Fibroblast of skin of abdomen (primary cell): ENCODE results near the gene LRRC7.

Experiments used
- DNase-seq: peaks from one replicate; pipeline ENCODE4 v3.0.0-alpha.2; 2013

LRRC7 gene

DNA sequence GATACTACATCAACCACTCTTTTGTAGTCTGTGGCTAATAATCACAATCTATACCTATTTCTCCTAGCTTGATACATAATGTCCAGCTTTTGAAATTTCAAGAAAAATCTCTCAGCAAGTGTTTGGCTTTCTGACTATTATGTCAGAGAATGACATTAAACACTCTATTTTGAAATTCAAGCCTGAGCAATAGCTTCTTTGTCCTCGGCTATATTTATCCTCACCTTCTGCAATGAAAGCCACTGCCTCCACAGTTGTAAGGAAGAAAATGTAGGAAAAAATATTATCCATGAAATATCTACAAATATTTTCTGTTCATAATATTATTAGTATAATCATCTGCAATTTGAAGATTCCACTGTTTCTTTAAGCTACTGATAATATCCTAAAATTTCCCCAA is 22.1 kb downstream of the LRRC7 start:
- no peak for DNase-seq

DNA sequence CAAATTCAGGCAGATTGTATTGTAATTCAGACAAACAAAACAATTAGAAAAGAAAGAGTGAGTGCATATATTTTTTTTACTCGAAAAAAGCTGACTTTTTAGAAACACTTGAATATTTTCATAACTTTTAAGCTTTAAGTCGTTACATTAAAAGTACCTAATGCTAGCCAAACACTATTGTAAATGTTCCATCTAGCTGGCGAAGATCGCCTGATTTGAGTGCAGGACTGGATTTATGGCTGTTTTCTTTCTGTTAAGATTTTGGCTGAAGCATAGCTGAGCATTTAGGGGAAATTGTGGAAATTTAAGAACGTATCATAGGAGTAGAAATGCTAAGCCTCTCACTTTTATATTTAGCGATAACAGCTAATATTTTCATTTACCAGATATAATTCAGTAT is 24.6 kb downstream of the LRRC7 start:
- DNase-seq, result no peak

DNA sequence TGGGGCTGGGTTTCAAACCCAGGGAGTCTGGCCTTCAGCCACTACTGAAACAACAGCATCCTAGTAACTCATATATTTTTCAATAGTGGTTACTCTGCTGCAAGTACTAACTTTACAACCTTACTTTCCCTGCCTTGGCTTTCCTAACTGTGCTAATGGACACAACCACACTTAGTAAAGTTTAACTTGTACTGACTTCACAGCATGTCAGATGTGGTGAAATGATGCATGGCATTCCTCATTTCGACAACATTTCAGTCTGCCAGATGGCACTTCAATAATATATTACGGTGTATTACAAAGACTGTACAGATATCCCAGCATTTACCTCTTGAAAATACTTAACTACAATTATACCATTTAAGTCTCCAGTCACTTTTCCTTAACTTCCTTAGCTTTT is 27.8 kb downstream of the LRRC7 start:
- DNase-seq, result no peak

DNA sequence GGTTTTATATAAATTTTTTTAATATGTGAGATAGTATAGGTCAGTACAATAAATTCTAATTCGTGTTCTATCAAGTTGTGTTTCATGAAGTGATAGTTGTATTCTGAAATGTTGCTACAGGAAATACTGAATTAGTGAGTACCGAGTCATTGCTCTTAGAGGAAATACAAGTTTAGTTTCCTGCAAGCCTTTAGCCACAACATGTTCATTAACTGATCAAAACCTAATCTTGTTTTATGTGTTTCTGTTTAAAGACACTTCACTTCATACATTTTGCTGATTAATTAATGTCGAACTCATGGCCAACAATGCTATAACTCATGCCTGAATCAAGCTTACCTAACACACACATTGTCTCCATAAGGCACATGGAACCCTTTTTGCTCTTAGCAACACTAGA is 43.6 kb downstream of the LRRC7 start:
- no peak for DNase-seq

DNA sequence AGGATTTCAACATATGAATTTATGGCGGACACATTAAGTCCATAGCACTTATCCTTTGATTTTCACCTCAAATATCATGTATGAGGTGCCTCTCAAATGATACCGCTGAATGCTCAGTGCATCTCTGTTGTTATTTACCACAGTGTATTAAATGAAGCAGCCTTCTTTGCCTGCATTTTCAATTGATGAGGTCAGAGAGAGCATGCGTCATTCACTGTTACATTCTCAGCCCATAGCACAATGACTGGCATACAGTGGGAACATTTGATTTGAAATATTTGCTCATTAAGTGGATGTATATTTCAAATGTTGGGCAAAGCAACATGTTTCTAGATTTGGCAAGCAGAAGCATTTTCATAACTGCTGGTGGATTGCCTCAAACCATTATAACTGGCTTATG is 45.7 kb downstream of the LRRC7 start:
- DNase-seq, result no peak

DNA sequence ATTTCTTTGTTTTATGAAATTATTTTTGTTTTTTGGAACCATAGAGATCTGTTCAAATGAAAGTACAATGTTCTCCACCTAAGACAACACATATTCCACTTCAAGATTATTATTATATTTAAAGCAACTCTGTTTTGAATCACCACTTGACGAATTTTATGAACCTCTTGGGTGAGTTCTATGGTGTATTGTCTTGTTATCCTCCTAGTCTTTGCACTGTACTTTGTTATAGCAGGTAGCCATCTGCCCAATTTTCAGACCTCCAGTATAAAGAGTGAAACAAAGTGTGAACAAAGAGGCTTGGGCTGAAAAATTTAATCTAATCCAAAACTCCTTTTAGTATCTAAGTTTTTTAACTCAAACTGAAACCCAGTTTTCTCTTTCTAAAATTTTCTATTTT is 71.0 kb downstream of the LRRC7 start:
- no peak for DNase-seq

DNA sequence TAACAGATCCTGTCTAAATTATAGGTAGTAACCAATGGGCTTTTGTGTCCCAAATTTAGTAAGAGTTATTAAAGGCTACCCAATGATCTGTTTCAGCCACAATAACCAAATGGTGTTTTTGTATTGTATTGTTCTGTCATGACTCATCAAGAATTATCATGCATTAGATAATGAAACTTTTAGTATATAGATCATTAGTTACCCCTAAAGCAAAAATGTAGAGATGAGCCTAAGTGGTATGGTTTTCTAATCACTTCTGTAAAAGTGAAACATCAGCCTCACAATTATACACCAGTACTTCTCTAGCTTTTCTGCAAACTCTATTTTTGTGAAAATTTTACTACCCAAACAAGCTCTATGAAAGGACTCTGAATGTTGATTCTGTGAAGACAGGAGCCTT is 71.4 kb downstream of the LRRC7 start:
- no peak for DNase-seq

DNA sequence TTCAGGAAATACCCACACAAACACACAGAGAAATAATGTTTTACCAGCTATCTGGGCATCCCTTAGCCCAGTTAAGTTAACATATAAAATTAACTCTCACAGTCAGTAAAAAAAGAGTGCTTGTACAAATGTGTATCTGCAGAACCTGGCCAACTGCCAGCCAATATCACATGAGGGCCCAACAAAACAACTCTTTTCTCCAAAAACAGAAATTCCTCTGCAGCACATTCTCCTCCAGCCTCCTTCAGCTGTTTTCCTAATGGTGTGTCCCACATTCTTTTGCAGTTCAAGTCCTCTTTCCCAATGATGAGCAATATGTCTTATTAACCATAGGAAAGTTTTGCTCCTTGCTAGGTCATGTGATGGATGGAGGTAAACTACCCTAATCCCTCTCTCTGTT is 75.5 kb downstream of the LRRC7 start:
- DNase-seq, result peak; percentile 9

DNA sequence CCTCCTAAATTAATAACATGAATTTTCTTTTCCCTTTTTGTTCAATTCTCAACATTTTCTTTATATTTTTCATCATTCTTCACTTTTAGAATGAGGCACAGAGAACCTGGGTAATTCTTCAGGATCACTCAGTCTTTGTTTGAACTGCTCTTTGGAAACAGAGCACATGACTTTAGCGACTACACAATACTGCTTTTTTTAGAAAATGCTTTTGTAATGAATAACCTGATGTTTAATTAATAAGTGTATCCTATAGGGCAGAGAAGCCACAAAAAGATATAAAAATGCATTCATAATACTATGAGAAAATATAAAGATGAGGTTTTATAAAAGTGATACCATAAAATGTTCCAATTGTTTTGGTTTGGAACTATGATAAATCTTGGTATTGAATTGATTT is 77.8 kb downstream of the LRRC7 start:
- DNase-seq, result no peak

DNA sequence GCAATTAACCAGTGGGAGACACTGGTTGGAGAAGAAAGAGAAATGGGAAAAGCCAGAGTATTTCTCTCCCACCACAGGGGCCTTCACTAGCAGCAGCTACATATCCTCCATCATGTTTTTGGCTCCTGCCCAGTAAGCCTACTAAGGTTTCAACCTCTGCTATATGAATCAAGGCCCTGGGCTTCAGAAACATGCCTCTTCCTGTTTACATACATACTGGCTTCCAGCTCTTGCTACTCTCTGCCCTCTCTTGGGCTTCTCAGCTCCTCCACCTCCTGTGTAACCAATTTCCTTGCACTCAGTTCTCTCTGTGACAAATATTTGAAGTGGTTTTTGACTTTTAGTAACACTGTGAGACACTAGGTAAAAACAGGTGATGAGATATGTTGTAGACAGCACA is 80.8 kb downstream of the LRRC7 start:
- DNase-seq, result peak; percentile 3

DNA sequence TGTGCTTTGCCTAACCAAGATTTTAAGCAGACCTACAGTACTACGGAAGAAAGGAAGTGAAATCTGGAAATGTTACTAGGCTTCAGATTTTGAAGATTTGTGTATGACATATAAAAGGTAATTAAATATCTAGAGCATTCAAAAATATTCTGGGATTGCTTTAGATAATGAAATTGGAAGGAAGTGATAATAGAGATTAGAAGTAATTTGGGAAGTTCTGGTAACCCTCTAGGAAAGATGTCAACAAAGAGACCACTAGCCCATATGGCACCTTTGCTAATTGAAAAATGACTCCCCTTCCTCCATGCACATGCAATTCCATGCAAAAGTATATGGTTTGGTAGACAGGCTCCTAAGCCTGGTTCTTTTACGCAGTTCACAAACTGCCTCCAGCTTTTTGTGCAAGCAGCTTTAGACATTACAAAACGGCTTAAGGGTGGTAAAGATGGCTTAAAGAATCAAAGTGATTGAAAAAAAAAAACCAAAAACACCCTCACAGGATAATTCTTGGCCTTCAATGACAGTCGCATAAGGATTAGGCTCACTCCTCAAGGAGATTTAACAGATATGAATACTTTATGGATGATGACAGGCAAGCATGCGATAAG is 81.8 kb downstream of the LRRC7 start:
- no peak for DNase-seq

DNA sequence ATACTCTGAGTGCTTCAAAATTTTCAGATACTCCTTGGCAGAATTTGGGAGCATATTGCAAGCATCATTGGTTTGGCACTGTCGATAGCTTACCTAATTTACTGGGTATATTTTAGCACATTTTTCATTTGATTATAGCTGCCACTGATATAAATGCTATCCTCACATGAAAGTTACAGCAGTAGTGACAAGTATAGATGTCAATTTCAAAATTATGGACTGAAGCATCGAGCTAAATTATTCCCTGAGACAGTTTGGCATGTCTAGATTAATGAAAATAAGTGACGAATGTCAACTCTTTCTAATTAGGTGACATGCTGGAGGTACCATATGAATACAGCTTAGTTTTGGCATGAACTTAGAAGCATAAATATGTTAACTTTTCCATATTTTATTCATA is 83.1 kb downstream of the LRRC7 start:
- DNase-seq, result no peak

DNA sequence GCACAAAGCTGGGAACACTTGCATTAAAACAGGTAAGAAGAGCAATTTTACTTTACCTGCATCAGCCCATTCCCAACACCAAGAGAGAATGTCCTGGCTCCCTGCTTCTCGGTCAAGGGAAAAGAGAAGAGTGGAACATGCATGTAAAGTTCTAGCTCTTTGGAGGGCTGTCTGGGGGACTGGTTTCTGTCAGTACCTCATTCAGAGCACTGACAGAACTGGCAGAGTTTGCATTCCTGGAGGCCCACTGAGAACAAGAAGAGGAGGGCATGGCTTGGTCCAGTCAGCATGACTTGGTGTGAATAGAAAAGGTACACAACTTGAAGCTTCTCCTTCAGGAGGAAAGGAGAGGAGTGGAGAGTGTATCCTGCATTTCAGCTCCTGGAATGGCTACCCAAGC is 83.9 kb downstream of the LRRC7 start:
- no peak for DNase-seq

DNA sequence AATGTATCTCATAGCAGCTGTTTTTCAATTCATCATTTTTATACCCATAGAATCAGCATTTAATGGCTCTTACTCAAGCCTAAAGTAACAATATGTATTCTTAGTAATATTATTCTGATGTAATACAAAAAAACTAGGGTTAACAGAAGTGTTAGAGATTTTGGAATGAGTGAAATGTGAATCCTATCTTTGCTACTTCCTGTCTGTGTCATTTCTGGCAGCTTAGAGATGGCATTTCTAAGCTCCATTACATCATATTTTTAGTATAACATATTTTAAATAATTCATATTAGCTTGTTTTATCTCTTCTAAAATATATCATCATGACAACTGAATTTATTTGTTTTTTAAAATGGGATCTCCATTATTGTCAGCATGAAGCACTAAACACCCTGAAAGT is 90.2 kb downstream of the LRRC7 start:
- DNase-seq, result peak; percentile 40

DNA sequence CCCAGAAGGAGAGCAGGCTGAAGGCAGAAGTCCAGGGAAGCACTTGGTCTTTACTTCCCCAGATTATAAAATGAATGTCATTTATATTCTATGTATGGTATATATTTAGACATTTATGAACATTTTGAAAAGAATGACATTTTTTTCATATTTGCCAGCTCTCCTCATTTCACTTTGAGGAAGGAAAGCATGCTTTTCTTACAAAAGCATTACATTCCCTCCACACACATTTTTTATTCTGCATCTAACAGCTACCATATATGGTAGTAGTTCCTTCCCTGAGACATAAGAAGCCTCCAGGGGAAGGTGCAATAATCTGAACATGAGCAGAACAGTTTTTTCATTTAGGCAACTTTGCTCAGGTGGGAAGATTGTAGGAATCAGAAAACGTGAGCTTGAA is 94.0 kb downstream of the LRRC7 start:
- peak; percentile 53 for DNase-seq

DNA sequence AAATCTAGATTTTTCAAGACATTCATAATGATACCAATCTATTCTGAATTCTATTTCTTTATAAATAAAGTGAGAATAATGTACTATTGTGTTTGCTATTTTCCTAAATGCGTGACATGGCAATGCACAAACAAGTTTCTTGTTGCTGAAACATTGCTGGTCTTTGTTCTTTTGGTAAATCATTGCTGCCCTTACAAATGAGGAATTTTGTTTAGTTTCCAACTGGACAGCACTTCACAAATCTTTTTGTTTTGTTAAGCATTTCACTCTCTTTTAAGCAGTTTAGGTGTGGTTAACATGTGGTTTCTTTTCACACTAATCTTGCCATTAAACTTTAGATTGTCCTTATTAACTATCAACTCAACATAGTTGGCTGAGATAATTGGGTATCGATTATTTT is 94.6 kb downstream of the LRRC7 start:
- no peak for DNase-seq

DNA sequence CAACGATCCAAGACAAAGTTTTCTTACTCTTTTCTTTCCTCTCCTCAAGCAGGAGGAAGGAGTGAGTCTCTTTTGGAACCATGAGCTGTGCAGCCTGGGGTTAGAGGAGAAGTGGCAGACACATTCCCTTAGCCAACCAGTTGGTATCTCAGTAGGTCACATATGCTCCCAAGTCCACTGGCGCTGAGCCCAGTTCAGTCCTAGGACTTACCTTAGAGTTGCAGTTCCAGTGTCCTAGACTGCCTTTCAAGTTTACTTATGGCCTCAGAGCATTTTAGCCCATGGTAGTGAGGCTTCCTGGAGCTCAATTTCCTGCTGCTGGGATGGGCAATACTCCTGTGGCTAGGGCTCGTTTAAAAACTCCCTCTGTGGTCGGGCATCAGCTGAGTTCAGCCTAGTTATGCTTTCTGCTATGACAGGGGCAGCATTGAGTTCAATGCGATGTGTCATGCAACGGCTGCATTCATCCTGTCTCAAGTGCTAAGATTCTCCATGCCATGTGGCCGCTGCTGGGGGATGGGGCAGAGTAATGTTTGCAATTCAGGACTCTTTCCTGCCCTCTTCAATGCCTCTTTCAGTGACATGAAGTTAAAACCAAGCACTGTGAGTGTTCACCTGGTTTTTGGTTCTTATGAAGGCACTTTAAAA is 103.8 kb downstream of the LRRC7 start:
- peak; percentile 20 for DNase-seq

DNA sequence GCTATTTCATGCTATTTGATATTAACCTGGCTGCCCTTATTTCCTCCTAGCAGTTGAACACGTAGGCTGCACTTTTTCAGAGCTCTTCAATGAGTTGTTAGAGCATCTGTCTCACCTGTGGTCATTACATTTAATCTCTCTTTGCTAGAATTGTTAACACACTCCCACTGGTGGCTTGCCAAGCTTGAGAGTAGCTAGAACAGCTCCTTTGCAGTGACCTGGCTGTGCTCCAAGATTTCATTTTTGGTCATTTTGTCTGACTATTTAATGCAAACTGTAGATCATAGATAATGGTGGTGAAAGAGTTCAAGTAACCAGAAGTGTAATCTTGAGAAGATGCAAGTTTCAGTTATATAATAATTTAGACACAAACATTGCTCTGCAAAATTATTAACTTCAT is 105.6 kb downstream of the LRRC7 start:
- DNase-seq, result no peak

DNA sequence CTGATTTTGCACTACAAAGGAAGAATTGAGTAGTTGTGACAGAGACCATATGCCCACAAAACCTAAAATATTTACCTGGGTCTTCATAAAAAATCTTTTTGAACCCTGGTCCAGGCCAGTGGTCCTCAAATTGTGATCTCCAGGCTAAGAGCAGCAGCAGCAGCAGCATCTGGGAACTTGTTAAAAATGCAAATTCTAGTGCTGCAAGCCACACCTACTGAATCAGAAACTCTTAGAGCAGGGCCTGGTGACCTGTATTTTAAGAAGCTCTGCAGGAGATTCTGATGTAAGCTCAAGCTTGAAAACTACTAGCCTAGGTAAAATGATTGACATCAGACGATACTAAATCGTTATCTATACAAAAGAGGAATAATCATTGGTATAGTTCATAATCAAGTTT is 112.2 kb downstream of the LRRC7 start:
- DNase-seq, result no peak

DNA sequence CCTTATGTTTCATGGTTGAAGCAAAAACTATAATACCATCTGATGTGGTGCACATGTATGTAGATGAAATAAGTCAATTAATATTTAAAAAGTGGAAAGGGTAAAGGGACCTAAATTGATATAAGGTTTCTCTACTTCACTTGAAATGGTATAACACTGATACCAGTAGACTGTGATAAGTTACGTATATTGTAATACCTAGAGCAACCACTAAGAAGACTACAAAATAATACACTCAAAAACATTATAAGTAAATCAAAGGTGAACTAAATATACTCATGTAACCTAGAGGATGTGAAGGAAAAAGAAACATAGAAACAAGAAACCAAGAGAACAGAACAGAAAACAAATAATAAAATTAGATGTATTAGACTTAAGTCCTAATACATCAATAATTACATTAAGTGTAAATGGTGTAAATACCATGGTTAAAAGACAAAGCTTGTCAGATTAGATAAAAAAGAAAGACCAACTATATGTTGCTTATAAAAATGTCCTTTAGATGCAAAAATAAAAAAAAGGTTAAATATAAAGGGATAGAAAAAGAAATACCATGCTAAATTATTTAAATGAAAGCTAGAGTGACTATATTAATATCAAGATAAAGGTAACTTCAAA is 118.8 kb downstream of the LRRC7 start:
- DNase-seq, result no peak

DNA sequence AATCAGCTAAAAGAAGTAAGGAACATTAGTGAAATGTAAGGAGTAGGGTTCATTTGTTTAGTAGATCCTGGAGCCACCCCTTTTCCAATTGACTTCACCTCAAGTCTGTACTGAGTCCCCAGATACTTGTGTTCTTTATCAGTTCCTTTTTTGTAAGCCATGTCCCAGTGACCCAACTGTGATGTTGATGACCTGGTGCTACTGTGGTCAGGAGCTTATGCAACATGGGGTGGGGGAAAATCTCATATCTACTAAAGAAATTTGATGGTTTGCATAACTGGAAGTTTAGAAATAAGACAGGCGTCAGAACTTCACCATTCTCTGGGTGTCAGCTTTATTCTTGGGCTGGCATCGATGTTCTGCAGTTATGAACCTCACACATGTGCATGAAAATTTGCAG is 120.5 kb downstream of the LRRC7 start:
- no peak for DNase-seq

DNA sequence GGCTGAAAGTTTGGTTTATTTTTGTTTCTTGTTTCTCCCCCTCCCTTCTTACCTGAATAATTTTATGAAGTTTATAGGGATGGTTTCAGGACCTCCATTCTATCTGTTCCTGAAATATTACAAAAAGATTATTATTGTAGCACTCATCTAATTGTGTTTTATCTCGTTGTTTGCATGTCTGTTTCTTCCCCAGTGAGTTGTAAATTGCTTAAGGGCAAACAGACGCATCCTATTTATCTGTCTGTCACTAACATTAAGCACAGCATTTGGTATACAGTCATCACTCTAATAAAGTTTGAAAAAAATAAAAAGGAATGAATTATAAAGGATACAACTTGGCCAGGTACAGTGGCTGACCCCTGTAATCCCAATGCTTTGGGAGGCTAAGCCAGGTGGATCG is 123.5 kb downstream of the LRRC7 start:
- no peak for DNase-seq

DNA sequence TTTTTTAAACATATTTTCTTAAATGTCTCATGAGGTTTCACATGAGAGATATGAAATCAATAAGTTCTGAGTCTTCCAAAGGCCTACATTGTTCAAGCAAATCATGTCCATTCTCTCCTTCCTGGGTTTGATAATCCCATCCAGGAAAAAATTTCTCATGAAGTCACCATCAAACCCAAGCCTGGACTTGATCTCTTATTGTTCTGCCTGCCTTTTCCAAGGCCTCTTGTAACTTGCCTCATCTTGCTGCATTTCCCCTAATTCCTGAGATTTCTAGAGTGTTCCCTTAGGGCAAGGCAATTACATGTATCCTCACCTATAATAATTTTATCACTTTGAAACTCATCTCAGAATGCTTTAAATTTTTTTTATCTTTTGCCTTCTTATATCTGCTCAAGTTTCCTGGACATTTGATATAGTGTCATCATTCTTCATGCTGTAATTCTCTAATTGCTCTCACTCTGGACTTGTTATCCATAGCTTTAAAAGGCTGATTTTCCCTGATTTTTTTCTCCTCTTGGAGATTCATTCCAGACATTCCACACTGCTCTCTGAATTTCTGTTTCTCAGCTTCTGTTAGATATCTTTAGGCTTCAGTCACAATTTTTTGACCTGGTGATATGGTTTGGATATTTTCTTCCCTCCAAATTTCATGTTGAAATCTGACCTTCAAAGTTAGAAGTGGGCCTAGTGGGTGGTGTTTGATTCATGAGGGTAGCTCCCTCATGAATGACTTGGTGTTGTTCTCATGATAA is 126.4 kb downstream of the LRRC7 start:
- DNase-seq, result no peak

DNA sequence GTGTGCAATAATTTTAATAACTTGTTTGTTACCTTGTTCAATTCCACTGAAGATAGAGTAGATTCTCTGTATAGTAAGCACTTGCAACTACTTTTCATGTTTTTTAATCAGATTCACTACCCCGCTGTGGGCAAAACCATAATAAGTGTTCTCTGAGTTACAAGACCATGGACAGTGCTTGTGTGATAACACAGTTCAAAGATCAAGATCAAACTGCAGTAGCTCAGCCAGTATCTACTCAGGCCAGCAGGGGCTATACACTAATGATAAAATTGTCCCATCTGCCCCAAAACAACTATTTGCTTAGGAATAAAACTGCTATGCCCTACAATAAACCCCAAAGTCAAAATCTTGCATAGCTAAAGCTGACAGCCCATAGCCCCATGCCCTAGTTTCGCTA is 129.6 kb downstream of the LRRC7 start:
- DNase-seq, result no peak
